A549 (cell line): ENCODE results near the gene TRIM3. TPM values are rescaled to one million over a fixed set of nuclear protein-coding genes. Genes with fewer than 3 reads are reported as not detected.

Experiments used
- ATAC-seq, 2 experiments: fragments of 200-7000 bp in 1 of 2; fragments of >200 bp in 1 of 2; cut with Nextera tagmentation in 1 of 2; cut with Tn5 transposase in 1 of 2; 3 replicates each; pipeline versions ENCODE4 v1.8.0 to v1.9.1; 2018 to 2020; ENCODE audit warnings: mild to moderate bottlenecking in 1 of 2, moderate library complexity in 1 of 2
- CTCF ChIA-PET: fragments of 300-600 bp; sonication (Branson Sonifier 250); formaldehyde crosslinking; extraction: SDS; loops from one replicate; lab custom pipeline; 2021; ENCODE audit warnings: antibody characterized with exemption, inconsistent platforms; lab: Yijun Ruan, JAX
- POLR2A ChIA-PET: fragments of 350-600 bp; formaldehyde crosslinking; extraction: SDS; loops from one replicate; lab custom pipeline; 2021; ENCODE audit warnings: antibody characterized with exemption, inconsistent platforms; lab: Yijun Ruan, JAX
- DNase-seq, 2 experiments: peaks; one replicate each; pipeline versions ENCODE4 v3.0.0 to v3.0.0-alpha.2; 2011 to 2016; ENCODE audit warnings: low read depth in 1 of 2, low spot score in 1 of 2
- FAIRE-seq: peaks from 2 replicates; lab custom pipeline; 2011; peaks lifted over from hg19 to GRCh38; lab: Jason Lieb, UNC
- H3K27ac ChIP-seq, 2 experiments: fragments of >200 bp; sonication (Bioruptor Twin); formaldehyde crosslinking; 3 replicates each; pipeline ENCODE4 v1.5.1; 2016 to 2017
- H3K4me1 ChIP-seq: fragments of >200 bp; sonication (Bioruptor Twin); formaldehyde crosslinking; 3 replicates; pipeline ENCODE4 v1.6.1; 2016
- H3K4me2 ChIP-seq: fragments of >200 bp; sonication (Bioruptor Twin); formaldehyde crosslinking; 3 replicates; pipeline ENCODE4 v1.6.1; 2016
- H3K4me3 ChIP-seq: fragments of >200 bp; sonication (Bioruptor Twin); formaldehyde crosslinking; 3 replicates; pipeline ENCODE4 v1.5.1; 2016
- H3K9me3 ChIP-seq: fragments of >200 bp; sonication (Bioruptor Twin); formaldehyde crosslinking; 3 replicates; pipeline ENCODE4 v1.6.1; 2016
- ATOH8 ChIP-seq: fragments of 250-450 bp; sonication (Bioruptor Pico); IDR thresholded peaks from 2 replicates; pipeline ENCODE4 v1.5.0; 2020; ENCODE audit warnings: low read depth, mild to moderate bottlenecking, moderate library complexity
- CBX2 ChIP-seq: fragments of 200-600 bp; sonication (generic); IDR thresholded peaks from 2 replicates; pipeline ENCODE4 v1.6.1; 2016; ENCODE audit warnings: low read depth, mild to moderate bottlenecking, borderline replicate concordance
- CEBPB ChIP-seq, 2 experiments: fragments of >200 bp in 1 of 2; sonication (Bioruptor Twin) in 1 of 2; formaldehyde crosslinking in 1 of 2; IDR thresholded peaks; 2 replicates each; pipeline ENCODE4 v1.6.1; 2012 to 2016
- EP300 ChIP-seq, 2 experiments: fragments of >200 bp; sonication (Bioruptor Twin); formaldehyde crosslinking; IDR thresholded peaks; 2 replicates in 1 of 2; 3 replicates in 1 of 2; pipeline ENCODE4 v1.6.1; 2016 to 2017
- ESRRA ChIP-seq: fragments of 150-350 bp; IDR thresholded peaks from 2 replicates; pipeline ENCODE4 v1.6.1; 2014; ENCODE audit warnings: mild to moderate bottlenecking, low read length, borderline replicate concordance
- FOSL2 ChIP-seq, 2 experiments: fragments of 450-650 bp in 1 of 2; fragments of >200 bp in 1 of 2; sonication (Bioruptor Twin) in 1 of 2; formaldehyde crosslinking; IDR thresholded peaks; 2 replicates each; pipeline versions ENCODE4 v1.5.0 to v1.6.1; 2016 to 2020; ENCODE audit warnings: mild to moderate bottlenecking in 1 of 2, moderate library complexity in 1 of 2
- HES2 ChIP-seq: fragments of >200 bp; sonication (Bioruptor Twin); formaldehyde crosslinking; IDR thresholded peaks from 2 replicates; pipeline ENCODE4 v1.6.1; 2016
- HMGXB4 ChIP-seq: fragments of 250-450 bp; sonication (Bioruptor Pico); IDR thresholded peaks from 2 replicates; pipeline ENCODE4 v1.5.0; 2021; ENCODE audit warnings: mild to moderate bottlenecking, moderate library complexity, borderline replicate concordance
- HOXA7 ChIP-seq: fragments of 250-450 bp; sonication (Bioruptor Pico); IDR thresholded peaks from 2 replicates; pipeline ENCODE4 v1.5.0; 2020; ENCODE audit warnings: mild to moderate bottlenecking, moderate library complexity
- KDM1A ChIP-seq: fragments of 200-600 bp; sonication (generic); IDR thresholded peaks from 2 replicates; pipeline ENCODE4 v1.6.1; 2016; ENCODE audit warnings: low read depth, mild to moderate bottlenecking
- KDM5A ChIP-seq: fragments of 200-600 bp; sonication (generic); IDR thresholded peaks from 2 replicates; pipeline ENCODE4 v1.6.1; 2016; ENCODE audit warnings: antibody characterized with exemption, mild to moderate bottlenecking
- NPAS2 ChIP-seq: fragments of 250-450 bp; sonication (Bioruptor Pico); IDR thresholded peaks from 2 replicates; pipeline ENCODE4 v1.8.0; 2022; ENCODE audit warnings: mild to moderate bottlenecking, moderate library complexity, borderline replicate concordance
- RNF2 ChIP-seq: fragments of 200-600 bp; sonication (generic); IDR thresholded peaks from 2 replicates; pipeline ENCODE4 v1.6.1; 2016; ENCODE audit warnings: low read depth, mild to moderate bottlenecking, antibody characterized with exemption, moderate library complexity, borderline replicate concordance
- SMC3 ChIP-seq: fragments of >200 bp; sonication (Bioruptor Twin); formaldehyde crosslinking; IDR thresholded peaks from 3 replicates; pipeline ENCODE4 v1.6.1; 2018; ENCODE audit warnings: inconsistent platforms
- TFCP2L1 ChIP-seq: fragments of 250-450 bp; sonication (Bioruptor Pico); IDR thresholded peaks from 2 replicates; pipeline ENCODE4 v1.5.0; 2021; ENCODE audit warnings: mild to moderate bottlenecking
- ZC3H11A ChIP-seq: fragments of 450-650 bp; IDR thresholded peaks from 2 replicates; pipeline ENCODE4 v1.6.1; 2014; ENCODE audit warnings: antibody characterized with exemption, mild to moderate bottlenecking
- ZNF302 ChIP-seq: fragments of 250-450 bp; sonication (Bioruptor Pico); IDR thresholded peaks from 2 replicates; pipeline ENCODE4 v1.9.0; 2021; ENCODE audit warnings: inconsistent platforms, mild to moderate bottlenecking, moderate library complexity
- whole genome bisulfite sequencing: methylation state at CpG from one replicate; pipeline ENCODE4 v1.1.6; 2017; ENCODE audit errors: missing lambda C conversion rate; 5-methylcytosine and 5-hydroxymethylcytosine counted together
- polyA plus RNA-seq, 4 experiments: library from polyadenylated mRNA; depleted of rRNA in 3 of 4; stranded (reverse); fragments of >200 nt; fragmentation: RNase III in 1 of 4; extraction: RNeasy Plus Mini Kit Qiagen cat#74134 plus additional on column Dnase treatment in 1 of 4; gene quantifications; 2 replicates in 3 of 4; 3 replicates in 1 of 4; pipeline ENCODE4 v1.2.3, GENCODE V29; 2011 to 2017
- TF ChIP-seq, protein P1 (sequence below): fragments of 200-600 bp; sonication (generic); IDR thresholded peaks from 2 replicates; pipeline ENCODE4 v1.6.1; 2016; ENCODE audit warnings: antibody characterized with exemption, mild to moderate bottlenecking, moderate library complexity
- TF ChIP-seq, protein P2 (sequence below): fragments of >200 bp; sonication (Bioruptor Twin); formaldehyde crosslinking; IDR thresholded peaks from 3 replicates; pipeline ENCODE4 v1.5.1; 2016

TRIM3 gene
- polyA plus RNA-seq, 2 of the 4 experiments (the other 2 are of a cell fraction): 10.0 to 17.5 TPM

- H3K4me3 ChIP-seq: peak overlapping the region; percentile 92
- ChIA-PET POLR2A (interaction anchor here (0.7 to 1.7 kb wide), 3 partner anchors 11 to 94 kb away, joined by 3 to 4 read pairs (median 3); no protein-coding TSS in a partner anchor), CTCF (interaction anchor here (0.6 to 4.2 kb wide), 5 partner anchors 13 to 210 kb away, joined by 3 to 22 read pairs (median 3); partner anchors contain the start of genes APBB1 and MRPL17)
- TF ChIP-seq ZC3H11A (no peak), RNF2 (no peak), CEBPB (IDR thresholded peaks at IDR 0.05) (no peak), TFCP2L1 (CRISPR knock-in tag) (no peak), KDM5A (no peak), ZNF302 (CRISPR knock-in tag) (no peak), HES2 (no peak), CBX2 (no peak), HMGXB4 (CRISPR knock-in tag) (no peak), EP300 (IDR thresholded peaks at IDR 0.05) (no peak), ATOH8 (CRISPR knock-in tag) (no peak), KDM1A (no peak), NPAS2 (no peak), SMC3 (no peak), ESRRA (no peak), FOSL2 (IDR thresholded peaks at IDR 0.05) (no peak), FOSL2 (CRISPR knock-in tag; IDR thresholded peaks at IDR 0.05) (no peak), HOXA7 (CRISPR knock-in tag) (no peak)
- TF ChIP-seq, protein P1, sequence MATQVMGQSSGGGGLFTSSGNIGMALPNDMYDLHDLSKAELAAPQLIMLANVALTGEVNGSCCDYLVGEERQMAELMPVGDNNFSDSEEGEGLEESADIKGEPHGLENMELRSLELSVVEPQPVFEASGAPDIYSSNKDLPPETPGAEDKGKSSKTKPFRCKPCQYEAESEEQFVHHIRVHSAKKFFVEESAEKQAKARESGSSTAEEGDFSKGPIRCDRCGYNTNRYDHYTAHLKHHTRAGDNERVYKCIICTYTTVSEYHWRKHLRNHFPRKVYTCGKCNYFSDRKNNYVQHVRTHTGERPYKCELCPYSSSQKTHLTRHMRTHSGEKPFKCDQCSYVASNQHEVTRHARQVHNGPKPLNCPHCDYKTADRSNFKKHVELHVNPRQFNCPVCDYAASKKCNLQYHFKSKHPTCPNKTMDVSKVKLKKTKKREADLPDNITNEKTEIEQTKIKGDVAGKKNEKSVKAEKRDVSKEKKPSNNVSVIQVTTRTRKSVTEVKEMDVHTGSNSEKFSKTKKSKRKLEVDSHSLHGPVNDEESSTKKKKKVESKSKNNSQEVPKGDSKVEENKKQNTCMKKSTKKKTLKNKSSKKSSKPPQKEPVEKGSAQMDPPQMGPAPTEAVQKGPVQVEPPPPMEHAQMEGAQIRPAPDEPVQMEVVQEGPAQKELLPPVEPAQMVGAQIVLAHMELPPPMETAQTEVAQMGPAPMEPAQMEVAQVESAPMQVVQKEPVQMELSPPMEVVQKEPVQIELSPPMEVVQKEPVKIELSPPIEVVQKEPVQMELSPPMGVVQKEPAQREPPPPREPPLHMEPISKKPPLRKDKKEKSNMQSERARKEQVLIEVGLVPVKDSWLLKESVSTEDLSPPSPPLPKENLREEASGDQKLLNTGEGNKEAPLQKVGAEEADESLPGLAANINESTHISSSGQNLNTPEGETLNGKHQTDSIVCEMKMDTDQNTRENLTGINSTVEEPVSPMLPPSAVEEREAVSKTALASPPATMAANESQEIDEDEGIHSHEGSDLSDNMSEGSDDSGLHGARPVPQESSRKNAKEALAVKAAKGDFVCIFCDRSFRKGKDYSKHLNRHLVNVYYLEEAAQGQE: no peak
- TF ChIP-seq, protein P2, sequence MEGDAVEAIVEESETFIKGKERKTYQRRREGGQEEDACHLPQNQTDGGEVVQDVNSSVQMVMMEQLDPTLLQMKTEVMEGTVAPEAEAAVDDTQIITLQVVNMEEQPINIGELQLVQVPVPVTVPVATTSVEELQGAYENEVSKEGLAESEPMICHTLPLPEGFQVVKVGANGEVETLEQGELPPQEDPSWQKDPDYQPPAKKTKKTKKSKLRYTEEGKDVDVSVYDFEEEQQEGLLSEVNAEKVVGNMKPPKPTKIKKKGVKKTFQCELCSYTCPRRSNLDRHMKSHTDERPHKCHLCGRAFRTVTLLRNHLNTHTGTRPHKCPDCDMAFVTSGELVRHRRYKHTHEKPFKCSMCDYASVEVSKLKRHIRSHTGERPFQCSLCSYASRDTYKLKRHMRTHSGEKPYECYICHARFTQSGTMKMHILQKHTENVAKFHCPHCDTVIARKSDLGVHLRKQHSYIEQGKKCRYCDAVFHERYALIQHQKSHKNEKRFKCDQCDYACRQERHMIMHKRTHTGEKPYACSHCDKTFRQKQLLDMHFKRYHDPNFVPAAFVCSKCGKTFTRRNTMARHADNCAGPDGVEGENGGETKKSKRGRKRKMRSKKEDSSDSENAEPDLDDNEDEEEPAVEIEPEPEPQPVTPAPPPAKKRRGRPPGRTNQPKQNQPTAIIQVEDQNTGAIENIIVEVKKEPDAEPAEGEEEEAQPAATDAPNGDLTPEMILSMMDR: no peak
- TF ChIP-seq, all 56 proteins: peak for 0
- ATAC-seq (no peak), FAIRE-seq (no peak), DNase-seq (no peak)
- WGBS: 50% methylated on average over 1 of the region's 1 CpG
- H3K4me2 ChIP-seq: peak overlapping the region; percentile 90
- peaks cover 31% of the 10 kb centered on the region for H3K4me1 ChIP-seq
- H3K27ac ChIP-seq: peak overlapping the region; percentile 91 to 92
- no peaks in the 10 kb centered on the region for H3K9me3 ChIP-seq
Observed at GRCh38 chr11:6472934-6473333, 807 bp downstream of the TRIM3 start.
